ENCODE measurements around the gene TBXAS1.

GRCh38 chr7:140034421-140034820, 205.4 kb downstream of the TBXAS1 start:
- no peak for TF ChIP-seq CTCF (IDR thresholded peaks at IDR 0.05; ENCODE audit: low read depth, low read length, poor library complexity, severe bottlenecking)
- TF ChIP-seq EZH2phosphoT487 (IDR thresholded peaks at IDR 0.05; ENCODE audit: borderline replicate concordance, low read length): no peak

All from DOHH2 (cell line).